Measurements from ENCODE around the gene GRIK3.

DNA sequence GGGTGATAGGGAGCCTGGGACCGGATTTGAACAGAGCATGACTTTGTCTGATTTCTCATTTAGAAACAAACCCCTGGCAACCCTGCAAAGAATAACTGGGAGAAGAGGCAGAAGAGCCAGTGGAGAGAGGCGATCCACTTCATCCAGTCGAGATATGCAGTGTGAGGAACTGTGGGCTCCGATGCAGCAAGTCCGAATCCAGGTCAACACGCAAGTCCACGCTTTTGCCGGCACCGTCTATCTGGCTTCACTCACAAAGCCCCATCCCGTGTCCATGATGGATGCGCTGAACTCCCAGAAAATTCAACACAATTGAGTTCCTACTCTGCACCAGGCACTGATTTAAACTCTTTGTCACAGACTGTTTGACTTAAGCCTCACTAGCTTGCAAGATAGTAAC is 191.3 kb downstream of the GRIK3 start:
- TF ChIP-seq, protein P1, sequence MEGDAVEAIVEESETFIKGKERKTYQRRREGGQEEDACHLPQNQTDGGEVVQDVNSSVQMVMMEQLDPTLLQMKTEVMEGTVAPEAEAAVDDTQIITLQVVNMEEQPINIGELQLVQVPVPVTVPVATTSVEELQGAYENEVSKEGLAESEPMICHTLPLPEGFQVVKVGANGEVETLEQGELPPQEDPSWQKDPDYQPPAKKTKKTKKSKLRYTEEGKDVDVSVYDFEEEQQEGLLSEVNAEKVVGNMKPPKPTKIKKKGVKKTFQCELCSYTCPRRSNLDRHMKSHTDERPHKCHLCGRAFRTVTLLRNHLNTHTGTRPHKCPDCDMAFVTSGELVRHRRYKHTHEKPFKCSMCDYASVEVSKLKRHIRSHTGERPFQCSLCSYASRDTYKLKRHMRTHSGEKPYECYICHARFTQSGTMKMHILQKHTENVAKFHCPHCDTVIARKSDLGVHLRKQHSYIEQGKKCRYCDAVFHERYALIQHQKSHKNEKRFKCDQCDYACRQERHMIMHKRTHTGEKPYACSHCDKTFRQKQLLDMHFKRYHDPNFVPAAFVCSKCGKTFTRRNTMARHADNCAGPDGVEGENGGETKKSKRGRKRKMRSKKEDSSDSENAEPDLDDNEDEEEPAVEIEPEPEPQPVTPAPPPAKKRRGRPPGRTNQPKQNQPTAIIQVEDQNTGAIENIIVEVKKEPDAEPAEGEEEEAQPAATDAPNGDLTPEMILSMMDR (IDR thresholded peaks at IDR 0.05; ENCODE audit: low read depth, low read length) = no peak
- no peak for TF ChIP-seq EZH2phosphoT487 (IDR thresholded peaks at IDR 0.05; ENCODE audit: low read depth)
